Measurements from ENCODE around the gene SNAPC4.
"Not testable (repeated sequence)": the region's sequence is repeated elsewhere in the genome, so short reads cannot be mapped to it uniquely, and the experiment has no call there.

The SNAPC4 gene

GRCh38 chr9:136433849-136434579 lies 34.0 kb upstream of the SNAPC4 start:
- DNase-seq (ENCODE audit: low read depth in 2 of 3, low spot score in 2 of 3): no peak

GRCh38 chr9:136433043-136433715 lies 33.2 kb upstream of the SNAPC4 start:
- DNase-seq (ENCODE audit: low read depth in 2 of 3, low spot score in 2 of 3): no peak

GRCh38 chr9:136432591-136432990 lies 32.6 kb upstream of the SNAPC4 start:
- DNase-seq (ENCODE audit: low read depth in 2 of 3, low spot score in 2 of 3): no peak

- DNase-seq (ENCODE audit: low read depth in 2 of 3, low spot score in 2 of 3): no peak
These were observed 31.9 kb upstream of the SNAPC4 start for GRCh38 chr9:136431782-136432350.

GRCh38 chr9:136430588-136431234 lies 30.7 kb upstream of the SNAPC4 start:
- DNase-seq (ENCODE audit: low read depth in 2 of 3, low spot score in 2 of 3): no peak

- DNase-seq (ENCODE audit: low read depth in 2 of 3, low spot score in 2 of 3): no peak
These were observed 29.9 kb upstream of the SNAPC4 start for GRCh38 chr9:136429683-136430491.

- DNase-seq (ENCODE audit: low read depth in 2 of 3, low spot score in 2 of 3): no peak
These were observed 29.2 kb upstream of the SNAPC4 start for GRCh38 chr9:136429075-136429628.

- no peak for DNase-seq (ENCODE audit: low read depth in 2 of 3, low spot score in 2 of 3)
These were observed 26.8 kb upstream of the SNAPC4 start for GRCh38 chr9:136426787-136427186.

GRCh38 chr9:136425367-136425766 lies 25.4 kb upstream of the SNAPC4 start:
- DNase-seq (ENCODE audit: low read depth in 2 of 3, low spot score in 2 of 3): not testable (repeated sequence)

- no peak for DNase-seq (ENCODE audit: low read depth in 2 of 3, low spot score in 2 of 3)
These were observed 24.9 kb upstream of the SNAPC4 start for GRCh38 chr9:136424750-136425362.

GRCh38 chr9:136423432-136424146 lies 23.6 kb upstream of the SNAPC4 start:
- no peak for DNase-seq (ENCODE audit: low read depth in 2 of 3, low spot score in 2 of 3)

- no peak for DNase-seq (ENCODE audit: low read depth in 2 of 3, low spot score in 2 of 3)
These were observed 22.9 kb upstream of the SNAPC4 start for GRCh38 chr9:136422876-136423275.

GRCh38 chr9:136421791-136422190 lies 21.8 kb upstream of the SNAPC4 start:
- no peak for DNase-seq (ENCODE audit: low read depth in 2 of 3, low spot score in 2 of 3)

- DNase-seq (ENCODE audit: low read depth in 2 of 3, low spot score in 2 of 3): no peak
These were observed 19.1 kb upstream of the SNAPC4 start for GRCh38 chr9:136419092-136419420.

GRCh38 chr9:136418182-136419091 lies 18.5 kb upstream of the SNAPC4 start:
- DNase-seq (ENCODE audit: low read depth in 2 of 3, low spot score in 2 of 3): no peak

- DNase-seq (ENCODE audit: low read depth in 2 of 3, low spot score in 2 of 3): no peak
These were observed 16.9 kb upstream of the SNAPC4 start for GRCh38 chr9:136416914-136417313.

- no peak for DNase-seq (ENCODE audit: low read depth in 2 of 3, low spot score in 2 of 3)
These were observed 16.5 kb upstream of the SNAPC4 start for GRCh38 chr9:136416427-136416826.

- no peak for DNase-seq (ENCODE audit: low read depth in 2 of 3, low spot score in 2 of 3)
These were observed 13.0 kb upstream of the SNAPC4 start for GRCh38 chr9:136412962-136413361.

GRCh38 chr9:136411378-136411777 lies 11.4 kb upstream of the SNAPC4 start:
- DNase-seq (ENCODE audit: low read depth in 2 of 3, low spot score in 2 of 3): no peak

Data from activated CD8-positive, alpha-beta memory T cell treated with anti-CD3 and anti-CD28 coated beads for 48 hours (primary cell).